HepG2 (cell line): ENCODE measurements around the gene MAPK1. TPM values are rescaled to one million over a fixed set of nuclear protein-coding genes. Genes with fewer than 3 reads are reported as not detected.

Source experiments
- ATAC-seq: fragments of 200-7000 bp; cut with Tn5 transposase; 3 replicates; pipeline ENCODE4 v1.9.1; 2020; ENCODE audit warnings: mild to moderate bottlenecking, moderate library complexity
- BruUV-seq: library from RNA; stranded (reverse); fragments of 400-500 nt; replicated peaks from 2 replicates; lab custom pipeline; 2021; lab: Mats Ljungman, UMichigan
- CTCF ChIA-PET: fragments of 300-600 bp; formaldehyde crosslinking; extraction: SDS; loops from one replicate; lab custom pipeline; 2021; ENCODE audit warnings: low total read pairs, inconsistent platforms, low intra/inter-chr PET ratio; lab: Yijun Ruan, JAX
- POLR2A ChIA-PET: fragments of 350-600 bp; sonication (Branson Sonifier 250); formaldehyde crosslinking; loops from one replicate; lab custom pipeline; 2020; ENCODE audit warnings: antibody characterized with exemption, inconsistent platforms; lab: Yijun Ruan, JAX
- DNase-seq: peaks from one replicate; pipeline ENCODE4 v3.0.0-alpha.2; 2015; ENCODE audit warnings: low spot score
- FAIRE-seq: peaks from 3 replicates; lab custom pipeline; 2011; peaks lifted over from hg19 to GRCh38; lab: Jason Lieb, UNC
- H2AFZ ChIP-seq: one replicate; pipeline ENCODE4 v1.6.1; 2011; ENCODE audit warnings: low read length, inconsistent platforms
- H3K27ac ChIP-seq: fragments of 300-600 bp; 3 replicates; pipeline ENCODE4 v1.8.0; 2011; ENCODE audit warnings: mixed run types, mild to moderate bottlenecking, mixed read lengths, low read length, inconsistent platforms; ENCODE audit not compliant: insufficient read depth; ENCODE audit errors: extremely low read length
- H3K27me3 ChIP-seq, 2 experiments: fragments of 200-600 bp in 1 of 2; 2 replicates in 1 of 2; 3 replicates in 1 of 2; pipeline versions ENCODE4 v1.6.0 to v1.8.0; 2011; ENCODE audit warnings: low read length in 2 of 2, mild to moderate bottlenecking in 2 of 2, moderate library complexity in 2 of 2, inconsistent platforms in 1 of 2; ENCODE audit not compliant: insufficient read depth in 2 of 2, control insufficient read depth in 1 of 2
- H3K36me3 ChIP-seq, 2 experiments: fragments of 200-600 bp in 1 of 2; replicated peaks in 1 of 2; 2 replicates in 1 of 2; 3 replicates in 1 of 2; pipeline versions ENCODE4 v1.5.1 to v1.8.0; 2011; ENCODE audit warnings: low read length in 2 of 2, inconsistent platforms in 1 of 2; ENCODE audit not compliant: insufficient read depth in 2 of 2, control insufficient read depth in 1 of 2
- H3K4me1 ChIP-seq: 2 replicates; pipeline ENCODE4 v1.5.1; 2012; ENCODE audit warnings: low read length, inconsistent platforms; ENCODE audit not compliant: insufficient read depth
- H3K4me2 ChIP-seq: 2 replicates; pipeline ENCODE4 v1.6.0; 2011; ENCODE audit warnings: low read depth, low read length, inconsistent platforms
- H3K4me3 ChIP-seq, 3 experiments: fragments of 200-600 bp in 1 of 3; sonication (generic), shearing (Covaris generic) in 1 of 3; replicated peaks in 1 of 3; 2 replicates each; pipeline ENCODE4 v1.5.1; 2011 to 2016; ENCODE audit warnings: low read length in 3 of 3, inconsistent platforms in 2 of 3, low read depth in 2 of 3, mild to moderate bottlenecking in 2 of 3, control low read depth in 1 of 3, mixed read lengths in 1 of 3; ENCODE audit not compliant: insufficient read depth in 1 of 3
- H3K79me2 ChIP-seq: one replicate; pipeline ENCODE4 v1.6.1; 2011; ENCODE audit warnings: low read length, inconsistent platforms; ENCODE audit not compliant: insufficient read depth
- H3K9ac ChIP-seq: 2 replicates; pipeline ENCODE4 v1.6.0; 2011; ENCODE audit warnings: mild to moderate bottlenecking, low read depth, low read length, inconsistent platforms; ENCODE audit not compliant: insufficient read depth
- H3K9me3 ChIP-seq: 2 replicates; pipeline ENCODE4 v1.5.1; 2012; ENCODE audit warnings: mild to moderate bottlenecking, low read length
- H4K20me1 ChIP-seq: 2 replicates; pipeline ENCODE4 v1.6.0; 2011; ENCODE audit warnings: inconsistent platforms, mild to moderate bottlenecking, low read length, moderate library complexity; ENCODE audit not compliant: insufficient read depth
- IRX3 ChIP-seq: sonication (generic); formaldehyde crosslinking; IDR thresholded peaks from 2 replicates; pipeline ENCODE4 v1.8.1; 2023; ENCODE audit warnings: mild to moderate bottlenecking, low read depth, missing genetic modification reagents, borderline replicate concordance
- MBD4 ChIP-seq: IDR thresholded peaks from 2 replicates; pipeline ENCODE4 v1.6.1; 2012; ENCODE audit warnings: low read length, inconsistent platforms, borderline replicate concordance
- PRDM10 ChIP-seq: sonication (generic); formaldehyde crosslinking; IDR thresholded peaks from 2 replicates; pipeline ENCODE4 v1.4.0; 2020; ENCODE audit warnings: low read depth, missing genetic modification reagents
- ZNF34 ChIP-seq: sonication (generic); formaldehyde crosslinking; IDR thresholded peaks from 2 replicates; pipeline ENCODE4 v1.4.0; 2020; ENCODE audit warnings: mild to moderate bottlenecking, missing genetic modification reagents, borderline replicate concordance
- WGBS: methylation state at CpG from one replicate; pipeline ENCODE4 v1.1.6; 2017; ENCODE audit warnings: low lambda C conversion rate; 5-methylcytosine and 5-hydroxymethylcytosine counted together
- in situ Hi-C: cut with HindIII; loops from 2 replicates; pipeline ENCODE4 v1.10.0; 2017; ENCODE audit warnings: low pct_unique_long_range_greater_than_20kb; ENCODE audit not compliant: extremely low pct_ligation_motif_present
- intact Hi-C: fragments of 100-400 bp; cut with micrococcal nuclease; formaldehyde crosslinking; loops from one replicate; pipeline ENCODE4 v1.10.0; 2022; ENCODE audit not compliant: unreplicated experiment
- polyA plus RNA-seq, 8 experiments: library from polyadenylated mRNA; depleted of rRNA in 3 of 8; stranded (reverse) in 7 of 8; unstranded in 1 of 8; fragments of >200 nt; fragmentation: Illumina TruSeq in 4 of 8; extraction: Trizol in 4 of 8; gene quantifications; 2 replicates each; pipeline versions ENCODE4 v1.2.1 to v1.2.3, GENCODE V29; 2011 to 2016; ENCODE audit warnings: low read depth in 4 of 8, missing spikeins in 1 of 8, mixed read lengths in 1 of 8; ENCODE audit not compliant: insufficient read depth in 1 of 8
- total RNA-seq, 5 experiments: library from RNA; depleted of rRNA; stranded (reverse); fragments of >200 nt; fragmentation: Illumina TruSeq; extraction: Trizol; gene quantifications; 2 replicates each; pipeline ENCODE4 v1.2.3, GENCODE V29; 2016; ENCODE audit warnings: low read depth in 1 of 5
- TF ChIP-seq, protein P1 (sequence below): sonication (generic); formaldehyde crosslinking; IDR thresholded peaks from 2 replicates; pipeline ENCODE4 v1.5.0; 2020; ENCODE audit warnings: mild to moderate bottlenecking, missing genetic modification reagents, borderline replicate concordance
- TF ChIP-seq, protein P2 (sequence below): sonication (generic); formaldehyde crosslinking; conservative IDR thresholded peaks from 2 replicates; pipeline ENCODE4 v1.4.0; 2020; ENCODE audit warnings: missing genetic modification reagents
- TF ChIP-seq, protein P3 (sequence below): sonication (generic); formaldehyde crosslinking; IDR thresholded peaks from 2 replicates; pipeline ENCODE4 v1.4.0; 2020; ENCODE audit warnings: mild to moderate bottlenecking, missing genetic modification reagents

The MAPK1 gene
- total and polyA plus RNA-seq, 2 of the 13 experiments (the other 11 are each of a cell fraction or from before 2014, with no cell fraction given), result 107 to 114 TPM

GRCh38 chr22:21837248-21837979 lies 30.0 kb downstream of the MAPK1 start:
- no peak overlapping the region for H3K9ac ChIP-seq
- H3K4me2 ChIP-seq, result peak overlapping the region; percentile 74
- H3K9me3 ChIP-seq, result no peaks in the 10 kb centered on the region
- FAIRE-seq (peak; percentile 84), DNase-seq (peak; percentile 72), ATAC-seq (peak; percentile 88)
- POLR2A ChIA-PET, result no interaction called here
- in situ Hi-C loops, result no loop called here
- WGBS, result 16% methylated on average over 4 of the region's 4 CpGs
- peaks cover 45% of the 10 kb centered on the region for H4K20me1 ChIP-seq
- intact Hi-C loops, result no loop called here
- no peak overlapping the region for H2AFZ ChIP-seq
- H3K27ac ChIP-seq, result peak overlapping the region; percentile 62
- H3K4me3 ChIP-seq, result peak overlapping the region in 2 of 3 experiments; percentile 4 to 30; a peak in 3 of 6 replicates
- peaks cover 63% of the 10 kb centered on the region for H3K4me1 ChIP-seq
- TSS peak; percentile 91 for BruUV-seq
- H3K36me3 ChIP-seq, result peaks cover 1 to 4% of the 10 kb centered on the region in 2 experiments; a peak in 2 of 5 replicates
- H3K27me3 ChIP-seq, result no peaks in the 10 kb centered on the region
- H3K79me2 ChIP-seq, result peaks cover 83% of the 10 kb centered on the region
- CTCF ChIA-PET, result no interaction called here
- TF ChIP-seq MBD4, result no peak
- TF ChIP-seq ZNF34 (CRISPR knock-in tag), result no peak
- TF ChIP-seq, protein P1, sequence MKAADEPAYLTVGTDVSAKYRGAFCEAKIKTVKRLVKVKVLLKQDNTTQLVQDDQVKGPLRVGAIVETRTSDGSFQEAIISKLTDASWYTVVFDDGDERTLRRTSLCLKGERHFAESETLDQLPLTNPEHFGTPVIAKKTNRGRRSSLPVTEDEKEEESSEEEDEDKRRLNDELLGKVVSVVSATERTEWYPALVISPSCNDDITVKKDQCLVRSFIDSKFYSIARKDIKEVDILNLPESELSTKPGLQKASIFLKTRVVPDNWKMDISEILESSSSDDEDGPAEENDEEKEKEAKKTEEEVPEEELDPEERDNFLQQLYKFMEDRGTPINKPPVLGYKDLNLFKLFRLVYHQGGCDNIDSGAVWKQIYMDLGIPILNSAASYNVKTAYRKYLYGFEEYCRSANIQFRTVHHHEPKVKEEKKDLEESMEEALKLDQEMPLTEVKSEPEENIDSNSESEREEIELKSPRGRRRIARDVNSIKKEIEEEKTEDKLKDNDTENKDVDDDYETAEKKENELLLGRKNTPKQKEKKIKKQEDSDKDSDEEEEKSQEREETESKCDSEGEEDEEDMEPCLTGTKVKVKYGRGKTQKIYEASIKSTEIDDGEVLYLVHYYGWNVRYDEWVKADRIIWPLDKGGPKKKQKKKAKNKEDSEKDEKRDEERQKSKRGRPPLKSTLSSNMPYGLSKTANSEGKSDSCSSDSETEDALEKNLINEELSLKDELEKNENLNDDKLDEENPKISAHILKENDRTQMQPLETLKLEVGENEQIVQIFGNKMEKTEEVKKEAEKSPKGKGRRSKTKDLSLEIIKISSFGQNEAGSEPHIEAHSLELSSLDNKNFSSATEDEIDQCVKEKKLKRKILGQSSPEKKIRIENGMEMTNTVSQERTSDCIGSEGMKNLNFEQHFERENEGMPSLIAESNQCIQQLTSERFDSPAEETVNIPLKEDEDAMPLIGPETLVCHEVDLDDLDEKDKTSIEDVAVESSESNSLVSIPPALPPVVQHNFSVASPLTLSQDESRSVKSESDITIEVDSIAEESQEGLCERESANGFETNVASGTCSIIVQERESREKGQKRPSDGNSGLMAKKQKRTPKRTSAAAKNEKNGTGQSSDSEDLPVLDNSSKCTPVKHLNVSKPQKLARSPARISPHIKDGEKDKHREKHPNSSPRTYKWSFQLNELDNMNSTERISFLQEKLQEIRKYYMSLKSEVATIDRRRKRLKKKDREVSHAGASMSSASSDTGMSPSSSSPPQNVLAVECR (CRISPR knock-in tag), result no peak
- TF ChIP-seq, protein P2, sequence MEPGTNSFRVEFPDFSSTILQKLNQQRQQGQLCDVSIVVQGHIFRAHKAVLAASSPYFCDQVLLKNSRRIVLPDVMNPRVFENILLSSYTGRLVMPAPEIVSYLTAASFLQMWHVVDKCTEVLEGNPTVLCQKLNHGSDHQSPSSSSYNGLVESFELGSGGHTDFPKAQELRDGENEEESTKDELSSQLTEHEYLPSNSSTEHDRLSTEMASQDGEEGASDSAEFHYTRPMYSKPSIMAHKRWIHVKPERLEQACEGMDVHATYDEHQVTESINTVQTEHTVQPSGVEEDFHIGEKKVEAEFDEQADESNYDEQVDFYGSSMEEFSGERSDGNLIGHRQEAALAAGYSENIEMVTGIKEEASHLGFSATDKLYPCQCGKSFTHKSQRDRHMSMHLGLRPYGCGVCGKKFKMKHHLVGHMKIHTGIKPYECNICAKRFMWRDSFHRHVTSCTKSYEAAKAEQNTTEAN, result peak; percentile 38; the same call in 1 of the 2 replicates
- no peak for TF ChIP-seq PRDM10 (CRISPR knock-in tag)
- TF ChIP-seq, protein P3, sequence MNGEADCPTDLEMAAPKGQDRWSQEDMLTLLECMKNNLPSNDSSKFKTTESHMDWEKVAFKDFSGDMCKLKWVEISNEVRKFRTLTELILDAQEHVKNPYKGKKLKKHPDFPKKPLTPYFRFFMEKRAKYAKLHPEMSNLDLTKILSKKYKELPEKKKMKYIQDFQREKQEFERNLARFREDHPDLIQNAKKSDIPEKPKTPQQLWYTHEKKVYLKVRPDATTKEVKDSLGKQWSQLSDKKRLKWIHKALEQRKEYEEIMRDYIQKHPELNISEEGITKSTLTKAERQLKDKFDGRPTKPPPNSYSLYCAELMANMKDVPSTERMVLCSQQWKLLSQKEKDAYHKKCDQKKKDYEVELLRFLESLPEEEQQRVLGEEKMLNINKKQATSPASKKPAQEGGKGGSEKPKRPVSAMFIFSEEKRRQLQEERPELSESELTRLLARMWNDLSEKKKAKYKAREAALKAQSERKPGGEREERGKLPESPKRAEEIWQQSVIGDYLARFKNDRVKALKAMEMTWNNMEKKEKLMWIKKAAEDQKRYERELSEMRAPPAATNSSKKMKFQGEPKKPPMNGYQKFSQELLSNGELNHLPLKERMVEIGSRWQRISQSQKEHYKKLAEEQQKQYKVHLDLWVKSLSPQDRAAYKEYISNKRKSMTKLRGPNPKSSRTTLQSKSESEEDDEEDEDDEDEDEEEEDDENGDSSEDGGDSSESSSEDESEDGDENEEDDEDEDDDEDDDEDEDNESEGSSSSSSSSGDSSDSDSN, result no peak
- TF ChIP-seq IRX3 (CRISPR knock-in tag), result no peak
